ENCODE data around the gene CRMP1.
"Not testable (repeated sequence)": the region's sequence is repeated elsewhere in the genome, so short reads cannot be mapped to it uniquely, and the experiment has no call there.

- TF ChIP-seq JUN (IDR thresholded peaks at IDR 0.05; ENCODE audit: borderline replicate concordance, insufficient read depth, insufficient read length, low read depth); CTCF (IDR thresholded peaks at IDR 0.05; ENCODE audit: extremely low read depth in 1 of 2, insufficient read depth in 1 of 2, low read depth in 1 of 2, low read length in 2 of 2); MAX (IDR thresholded peaks at IDR 0.05; ENCODE audit: insufficient read depth, insufficient read length); GATA2 (IDR thresholded peaks at IDR 0.05; ENCODE audit: insufficient read depth, insufficient read length, low read depth, low read length); POLR2A (IDR thresholded peaks at IDR 0.05; ENCODE audit: low read depth, low read length); EZH2 (IDR thresholded peaks at IDR 0.05; ENCODE audit: borderline replicate concordance, low read depth, low read length, severe bottlenecking); POLR2AphosphoS5 (IDR thresholded peaks at IDR 0.05; ENCODE audit: insufficient read depth, low read depth, low read length); MYC (IDR thresholded peaks at IDR 0.05; ENCODE audit: low read depth, low read length): not testable (repeated sequence)
Observed at GRCh38 chr4:5812057-5812456, 80.8 kb downstream of the CRMP1 start.
